Activated T-helper 17 cell treated with anti-CD3 and anti-CD28 coated beads, Interleukin-2, amount 50 U/mL, for 72 hours (primary cell): Measurements from ENCODE around the gene EDNRB. TPM values are rescaled to one million over a fixed set of nuclear protein-coding genes. Genes with fewer than 3 reads are reported as not detected.

ENCODE experiments used
- ATAC-seq: fragments of 150-1000 bp; cut with Tn5 transposase; replicated peaks from 2 replicates; pipeline ENCODE4 v1.10.0; 2021; ENCODE audit warnings: mild to moderate bottlenecking, moderate library complexity
- H3K27ac Mint-ChIP-seq: one replicate; pipeline ENCODE4 v1.8.0; 2022; ENCODE audit warnings: mixed read lengths
- H3K27me3 Mint-ChIP-seq: one replicate; pipeline ENCODE4 v1.8.0; 2022; ENCODE audit warnings: mixed read lengths
- H3K36me3 Mint-ChIP-seq: one replicate; pipeline ENCODE4 v1.8.0; 2022; ENCODE audit warnings: low read depth, mild to moderate bottlenecking, mixed read lengths
- H3K4me1 Mint-ChIP-seq: one replicate; pipeline ENCODE4 v1.8.0; 2022; ENCODE audit warnings: mixed read lengths
- H3K4me3 Mint-ChIP-seq: one replicate; pipeline ENCODE4 v1.8.0; 2022; ENCODE audit warnings: mild to moderate bottlenecking, mixed read lengths
- H3K9me3 Mint-ChIP-seq: one replicate; pipeline ENCODE4 v1.8.0; 2022; ENCODE audit warnings: mixed read lengths
- total RNA-seq, 2 donors: library from RNA; stranded (reverse); gene quantifications; one replicate each; pipeline ENCODE4 v1.2.3, GENCODE V29; 2022

The EDNRB gene
- total RNA-seq, 2 donors from 2014 or later = not detected

DNA sequence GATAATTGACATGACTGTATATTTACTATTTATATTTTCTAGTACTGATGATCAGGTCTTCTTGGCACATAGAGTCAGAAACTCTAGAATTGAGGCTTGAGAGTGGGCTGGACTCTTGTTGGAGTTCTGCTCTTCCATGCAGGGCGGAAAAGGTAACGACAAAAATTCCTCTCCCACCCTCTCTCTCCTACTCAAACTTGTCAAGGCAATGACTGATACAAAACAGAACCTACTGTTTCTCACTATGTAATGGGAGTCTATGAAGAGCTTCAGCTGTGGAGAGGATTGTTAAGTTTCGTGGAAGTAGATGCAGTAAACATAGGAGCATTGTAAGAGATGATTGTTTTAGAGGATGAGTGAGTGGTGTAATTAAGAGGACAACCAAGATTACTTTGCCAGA, 8.8 kb downstream of the EDNRB start:
- no peaks in the 10 kb centered on the region for H3K9me3 Mint-ChIP-seq
- no peak overlapping the region for H3K4me3 Mint-ChIP-seq
- no peak for ATAC-seq
- H3K27ac Mint-ChIP-seq = no peak overlapping the region
- no peaks in the 10 kb centered on the region for H3K27me3 Mint-ChIP-seq
- no peaks in the 10 kb centered on the region for H3K4me1 Mint-ChIP-seq
- H3K36me3 Mint-ChIP-seq = no peaks in the 10 kb centered on the region

DNA sequence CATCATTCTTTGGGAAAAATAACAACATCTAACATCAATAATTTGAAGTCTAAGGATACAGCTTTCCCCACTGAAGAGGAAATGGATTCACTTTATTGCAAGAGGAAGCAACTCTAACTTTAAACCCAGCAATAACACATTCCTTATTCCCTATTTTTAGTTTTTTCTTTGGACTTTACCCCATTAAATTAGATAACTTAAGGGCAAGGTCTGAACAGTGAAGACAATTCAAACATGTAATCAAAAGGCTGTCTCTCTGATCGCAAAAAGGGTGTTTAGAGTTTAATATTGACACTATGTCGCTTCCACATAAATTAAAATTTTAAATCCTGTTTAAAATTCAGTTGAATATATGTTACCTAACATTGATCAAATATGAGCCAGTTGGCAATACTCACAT, 10.1 kb downstream of the EDNRB start:
- Mint-ChIP-seq H3K9me3 (peaks cover 4% of the 10 kb centered on the region), H3K27me3 (no peaks in the 10 kb centered on the region), H3K4me1 (no peaks in the 10 kb centered on the region), H3K27ac (no peak overlapping the region), H3K36me3 (no peaks in the 10 kb centered on the region), H3K4me3 (no peak overlapping the region)
- no peak for ATAC-seq

DNA sequence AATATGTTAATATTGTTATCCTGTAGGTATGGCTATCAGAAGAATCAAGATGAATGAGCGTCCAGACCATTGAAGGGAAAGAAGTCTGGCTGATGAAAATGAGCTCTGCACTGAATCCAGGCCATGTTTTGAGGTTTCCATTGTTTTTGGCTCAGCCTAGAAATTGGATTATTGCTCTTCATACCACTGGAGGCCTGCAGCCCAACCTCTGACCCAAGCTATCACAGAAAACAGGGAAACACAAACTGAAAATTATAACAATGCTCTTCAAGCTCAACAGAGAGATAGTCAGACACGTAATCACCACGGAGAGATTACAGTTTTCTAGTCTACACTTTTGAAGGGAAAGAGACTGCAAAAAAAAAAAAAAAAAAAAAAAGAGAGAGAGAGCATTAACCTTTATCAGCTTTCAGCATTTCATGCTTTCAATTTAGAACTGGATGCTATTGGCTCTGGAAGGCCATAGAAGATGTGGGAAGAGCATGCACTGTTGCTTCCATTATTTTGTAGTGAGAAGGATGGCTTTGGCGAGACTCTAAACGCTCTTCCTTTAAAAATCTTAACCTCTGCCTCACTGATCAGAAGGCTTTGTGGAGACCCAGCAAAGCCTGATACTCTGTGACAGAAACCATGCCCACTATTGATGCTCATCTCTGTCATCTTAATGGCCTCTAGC, 10.8 kb downstream of the EDNRB start:
- H3K27me3 Mint-ChIP-seq = peaks cover 1% of the 10 kb centered on the region
- no peaks in the 10 kb centered on the region for H3K36me3 Mint-ChIP-seq
- no peak overlapping the region for H3K4me3 Mint-ChIP-seq
- ATAC-seq = no peak
- peaks cover 5% of the 10 kb centered on the region for H3K9me3 Mint-ChIP-seq
- H3K27ac Mint-ChIP-seq = no peak overlapping the region
- H3K4me1 Mint-ChIP-seq = no peaks in the 10 kb centered on the region

DNA sequence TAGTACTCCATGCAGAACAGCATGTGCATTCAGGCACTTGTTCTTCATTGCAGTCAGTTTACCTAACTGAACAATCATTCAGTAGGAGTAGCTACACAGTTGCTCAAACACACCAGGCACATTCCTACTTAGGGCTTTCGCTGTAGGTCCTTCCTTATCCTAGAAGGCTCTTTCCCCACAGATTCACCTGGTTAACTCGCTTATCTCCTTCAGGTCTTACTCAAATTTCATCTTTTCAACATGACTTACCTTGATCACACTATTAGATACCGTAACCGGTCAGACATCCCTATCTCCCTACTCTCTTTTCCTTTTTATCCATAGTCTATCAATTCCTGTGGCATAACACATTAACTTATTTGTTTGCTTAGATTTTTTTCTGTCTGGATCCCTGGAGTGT, 14.6 kb downstream of the EDNRB start:
- H3K27me3 Mint-ChIP-seq = peaks cover 3% of the 10 kb centered on the region
- H3K27ac Mint-ChIP-seq = no peak overlapping the region
- ATAC-seq = no peak
- no peak overlapping the region for H3K4me3 Mint-ChIP-seq
- H3K9me3 Mint-ChIP-seq = peaks cover 11% of the 10 kb centered on the region
- no peaks in the 10 kb centered on the region for H3K4me1 Mint-ChIP-seq
- H3K36me3 Mint-ChIP-seq = no peaks in the 10 kb centered on the region

DNA sequence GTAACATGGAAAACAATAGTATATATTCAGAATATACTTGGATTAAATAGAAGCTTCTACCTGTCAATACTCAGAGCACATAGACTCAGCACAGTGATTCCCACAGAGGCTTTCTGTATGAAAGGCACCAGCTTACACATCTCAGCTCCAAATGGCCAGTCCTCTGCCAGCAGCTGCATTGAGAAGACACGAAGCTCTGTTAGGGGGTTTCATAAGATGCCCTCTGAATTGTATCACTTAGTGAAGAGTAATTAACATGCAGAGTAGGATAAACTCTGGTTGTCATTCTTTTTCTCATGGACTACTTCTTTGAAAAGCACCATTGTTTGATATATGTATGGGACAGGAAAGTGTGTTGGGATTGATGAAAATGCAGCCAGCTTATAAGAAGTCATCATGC, 15.2 kb downstream of the EDNRB start:
- Mint-ChIP-seq H3K4me3 (no peak overlapping the region), H3K27ac (no peak overlapping the region), H3K36me3 (no peaks in the 10 kb centered on the region), H3K9me3 (peaks cover 11% of the 10 kb centered on the region), H3K27me3 (peaks cover 3% of the 10 kb centered on the region), H3K4me1 (no peaks in the 10 kb centered on the region)
- ATAC-seq = no peak

DNA sequence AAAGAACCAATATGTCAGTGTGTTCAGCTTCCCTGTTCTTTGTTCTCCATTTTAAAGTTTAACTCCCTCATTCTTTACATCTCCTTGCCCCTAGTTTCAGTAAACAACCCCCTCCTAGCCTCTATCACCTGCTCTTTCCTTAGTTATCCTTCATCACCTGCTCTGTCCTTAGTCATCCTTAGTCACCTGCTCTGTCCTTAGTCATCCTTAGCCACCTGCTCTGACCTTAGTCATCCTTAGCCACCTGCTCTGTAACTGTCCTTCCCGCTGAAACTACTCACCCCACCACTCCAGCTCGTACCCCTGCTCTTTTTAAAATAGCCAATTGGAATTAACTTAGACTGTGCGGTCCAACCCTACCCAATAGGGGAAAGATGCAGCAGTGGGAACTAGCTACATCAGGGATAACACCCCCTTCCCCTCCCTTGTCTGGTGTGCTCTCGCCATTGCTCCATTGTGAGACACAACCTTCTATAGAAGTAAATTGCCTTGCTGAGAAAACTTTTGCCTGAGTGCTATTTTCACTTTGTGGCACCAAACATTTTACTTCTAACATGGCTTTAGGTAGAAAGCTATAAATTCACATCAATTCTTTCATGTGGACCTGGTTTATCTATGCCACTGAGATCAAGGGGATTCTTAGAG, 16.2 kb downstream of the EDNRB start:
- H3K4me1 Mint-ChIP-seq = no peaks in the 10 kb centered on the region
- peaks cover 11% of the 10 kb centered on the region for H3K9me3 Mint-ChIP-seq
- H3K27ac Mint-ChIP-seq = no peak overlapping the region
- no peaks in the 10 kb centered on the region for H3K36me3 Mint-ChIP-seq
- H3K4me3 Mint-ChIP-seq = no peak overlapping the region
- H3K27me3 Mint-ChIP-seq = peaks cover 3% of the 10 kb centered on the region
- peak; percentile 80 for ATAC-seq

DNA sequence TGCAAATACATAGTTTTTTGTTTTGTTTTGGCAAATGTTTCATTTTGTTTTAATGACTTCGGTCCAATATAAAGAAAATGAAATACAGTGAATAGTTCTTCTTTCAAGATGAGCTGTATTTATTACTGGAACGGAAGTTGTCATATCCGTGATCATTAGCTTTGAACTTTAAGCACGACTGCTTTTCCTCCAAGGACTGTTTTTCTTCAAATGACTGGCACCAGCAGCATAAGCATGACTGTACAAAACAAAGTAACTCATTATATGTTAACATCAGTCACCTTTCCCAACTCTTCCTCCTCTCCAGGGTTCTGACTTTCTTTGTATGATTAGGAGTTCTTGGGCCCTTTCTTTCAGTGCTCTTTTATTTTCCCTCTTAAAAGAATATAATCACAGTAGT, 20.5 kb downstream of the EDNRB start:
- Mint-ChIP-seq H3K36me3 (no peaks in the 10 kb centered on the region), H3K9me3 (peaks cover 11% of the 10 kb centered on the region), H3K27me3 (peaks cover 6% of the 10 kb centered on the region), H3K4me3 (no peak overlapping the region), H3K4me1 (no peaks in the 10 kb centered on the region), H3K27ac (no peak overlapping the region)
- peak; percentile 24 for ATAC-seq

DNA sequence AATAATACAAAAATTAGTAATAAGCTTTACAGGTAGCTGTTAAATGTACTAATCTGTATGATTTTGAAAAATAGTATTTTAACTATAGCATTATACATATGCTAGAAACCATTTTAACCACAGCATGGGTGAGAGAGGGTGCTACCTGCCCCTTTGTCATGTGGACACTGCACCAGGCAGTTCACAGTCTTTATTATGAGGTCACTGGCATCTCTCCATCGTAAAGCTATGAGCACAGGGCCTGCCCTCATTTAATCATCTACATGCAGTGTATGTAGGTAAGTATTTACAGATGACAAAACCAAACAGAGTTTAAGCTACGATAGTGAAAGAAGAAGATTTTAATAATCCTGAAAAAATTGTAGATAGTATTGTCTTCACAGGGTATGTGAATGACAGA, 21.7 kb downstream of the EDNRB start:
- Mint-ChIP-seq H3K36me3 (no peaks in the 10 kb centered on the region), H3K9me3 (peaks cover 4% of the 10 kb centered on the region), H3K4me3 (no peak overlapping the region), H3K27ac (no peak overlapping the region), H3K4me1 (no peaks in the 10 kb centered on the region), H3K27me3 (peaks cover 4% of the 10 kb centered on the region)
- ATAC-seq = no peak

DNA sequence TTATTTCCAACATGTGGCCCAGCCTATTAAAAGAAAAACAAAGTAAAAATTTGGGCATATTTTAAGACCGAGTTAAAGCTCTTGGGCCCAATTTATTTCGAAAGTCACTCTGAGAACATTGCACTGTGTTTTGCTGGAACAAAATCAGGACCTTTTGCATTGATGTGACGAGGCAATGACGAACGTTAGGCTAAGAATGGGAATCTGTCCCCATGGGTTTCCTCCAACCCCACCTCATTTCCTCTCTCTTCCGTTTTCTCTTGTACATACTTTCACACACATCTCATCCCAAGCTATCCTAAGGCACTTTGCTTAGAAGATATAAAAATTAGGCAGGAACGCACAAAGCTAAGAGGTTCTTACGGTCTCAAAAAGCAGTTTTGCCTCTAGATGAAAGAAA, 22.1 kb downstream of the EDNRB start:
- no peaks in the 10 kb centered on the region for H3K36me3 Mint-ChIP-seq
- H3K4me3 Mint-ChIP-seq = no peak overlapping the region
- peaks cover 4% of the 10 kb centered on the region for H3K9me3 Mint-ChIP-seq
- H3K27me3 Mint-ChIP-seq = peaks cover 4% of the 10 kb centered on the region
- ATAC-seq = no peak
- no peak overlapping the region for H3K27ac Mint-ChIP-seq
- no peaks in the 10 kb centered on the region for H3K4me1 Mint-ChIP-seq

DNA sequence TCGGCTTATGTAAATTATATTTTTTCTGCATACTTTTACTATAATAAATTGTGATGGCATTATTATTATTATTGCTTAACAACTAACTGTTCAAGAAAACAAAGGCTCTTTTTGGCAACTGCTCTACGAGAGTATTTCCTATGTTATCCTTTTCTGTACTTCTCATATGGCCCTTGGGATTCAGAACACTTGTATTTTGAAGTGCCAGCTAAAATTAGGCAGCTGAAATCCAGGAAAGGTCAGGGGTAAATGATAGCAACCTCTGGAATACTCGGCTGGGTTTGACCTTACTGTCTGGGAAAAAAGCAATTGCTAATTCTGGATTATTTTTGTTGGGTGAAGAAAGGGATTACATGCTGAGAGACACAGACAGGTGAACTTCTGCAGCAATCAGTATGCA, 23.9 kb downstream of the EDNRB start:
- Mint-ChIP-seq H3K4me3 (no peak overlapping the region), H3K36me3 (no peaks in the 10 kb centered on the region), H3K27ac (no peak overlapping the region), H3K4me1 (no peaks in the 10 kb centered on the region), H3K27me3 (peaks cover 4% of the 10 kb centered on the region), H3K9me3 (peaks cover 4% of the 10 kb centered on the region)
- ATAC-seq = no peak

DNA sequence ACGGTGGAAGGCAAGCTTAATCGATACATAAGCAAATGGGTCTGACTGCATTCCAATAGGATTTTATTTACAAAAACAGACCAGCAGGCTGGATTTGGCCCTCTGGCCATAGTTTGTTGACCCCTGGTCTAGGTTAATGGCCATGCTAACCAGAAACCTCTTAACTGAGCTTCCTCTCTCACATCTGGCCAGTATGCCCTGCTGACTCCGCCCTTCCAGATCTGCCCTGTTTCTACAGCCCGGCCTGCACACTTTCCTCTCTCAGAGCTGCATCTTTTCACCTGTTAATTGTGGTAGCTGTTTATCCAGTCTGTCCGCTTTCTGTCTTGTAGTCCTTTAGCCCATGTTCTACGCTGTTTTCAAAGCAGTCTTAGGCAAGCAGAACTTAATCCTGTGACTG, 25.6 kb downstream of the EDNRB start:
- Mint-ChIP-seq H3K4me1 (no peaks in the 10 kb centered on the region), H3K4me3 (no peak overlapping the region), H3K27me3 (peaks cover 4% of the 10 kb centered on the region), H3K27ac (no peak overlapping the region), H3K36me3 (no peaks in the 10 kb centered on the region), H3K9me3 (peaks cover 4% of the 10 kb centered on the region)
- ATAC-seq = no peak

DNA sequence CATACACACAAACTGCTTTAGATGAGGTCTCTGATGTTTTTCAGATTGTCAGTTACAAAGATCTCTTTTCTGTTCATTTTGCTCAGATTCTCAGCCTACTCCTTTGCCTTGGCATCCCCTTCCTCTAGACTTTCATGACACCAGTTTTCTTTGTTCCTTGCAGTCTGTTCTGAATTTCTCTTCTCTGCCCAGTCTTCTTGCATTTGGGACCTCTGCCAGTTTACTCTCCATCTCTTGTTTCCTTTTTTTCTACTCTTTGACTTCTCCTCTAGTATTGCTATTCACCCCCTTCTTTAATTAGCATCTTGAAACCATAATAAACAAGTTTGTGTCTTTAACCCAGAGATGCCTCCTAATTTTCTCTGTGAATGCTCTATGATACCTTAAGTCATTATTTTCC, 26.1 kb downstream of the EDNRB start:
- ATAC-seq = no peak
- H3K4me1 Mint-ChIP-seq = no peaks in the 10 kb centered on the region
- H3K27ac Mint-ChIP-seq = no peak overlapping the region
- H3K9me3 Mint-ChIP-seq = peaks cover 4% of the 10 kb centered on the region
- H3K4me3 Mint-ChIP-seq = no peak overlapping the region
- H3K27me3 Mint-ChIP-seq = peaks cover 4% of the 10 kb centered on the region
- H3K36me3 Mint-ChIP-seq = no peaks in the 10 kb centered on the region

DNA sequence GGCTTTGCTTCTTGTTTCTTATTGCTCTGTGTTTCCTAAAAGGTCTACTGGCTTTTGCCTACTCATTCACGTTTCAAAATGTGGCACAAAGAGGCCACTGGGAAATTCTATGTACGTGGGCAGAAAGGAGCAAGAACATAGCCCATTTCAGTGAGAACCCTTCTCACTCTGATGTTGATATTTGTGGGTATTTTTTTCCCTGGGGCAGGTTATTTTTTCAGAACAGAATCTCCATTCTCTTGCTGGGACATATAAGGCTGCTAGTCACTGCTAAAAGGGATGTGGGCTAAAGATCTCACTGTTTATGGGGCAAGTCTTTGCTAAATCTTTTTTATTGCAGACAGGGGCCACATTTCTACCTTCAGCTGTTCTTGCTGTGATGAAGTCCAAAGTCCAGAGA, 27.1 kb downstream of the EDNRB start:
- Mint-ChIP-seq H3K27me3 (peaks cover 10% of the 10 kb centered on the region), H3K4me3 (no peak overlapping the region), H3K4me1 (no peaks in the 10 kb centered on the region), H3K36me3 (no peaks in the 10 kb centered on the region), H3K27ac (no peak overlapping the region), H3K9me3 (peaks cover 4% of the 10 kb centered on the region)
- no peak for ATAC-seq

DNA sequence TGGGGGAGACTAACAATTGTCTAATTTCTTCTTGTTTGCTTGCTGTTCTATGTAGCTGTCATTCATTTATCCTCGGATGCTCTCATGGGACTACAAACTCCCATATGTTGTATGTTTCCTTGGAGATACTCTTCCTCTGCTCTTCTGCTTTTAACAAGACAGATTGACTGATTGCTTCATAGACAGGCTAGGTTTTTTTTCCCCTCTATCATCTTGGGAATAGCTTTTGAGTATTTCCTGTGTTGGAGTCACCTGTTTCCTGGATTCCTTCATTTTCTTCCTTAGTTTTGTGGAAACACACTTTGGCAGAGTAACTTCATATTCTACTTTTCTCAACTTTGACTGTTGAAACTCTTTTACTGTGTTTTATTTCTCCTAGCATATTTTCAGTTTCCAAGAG, 27.6 kb downstream of the EDNRB start:
- ATAC-seq = no peak
- H3K9me3 Mint-ChIP-seq = peaks cover 4% of the 10 kb centered on the region
- no peak overlapping the region for H3K4me3 Mint-ChIP-seq
- H3K27ac Mint-ChIP-seq = no peak overlapping the region
- no peaks in the 10 kb centered on the region for H3K4me1 Mint-ChIP-seq
- no peaks in the 10 kb centered on the region for H3K36me3 Mint-ChIP-seq
- H3K27me3 Mint-ChIP-seq = peaks cover 15% of the 10 kb centered on the region

DNA sequence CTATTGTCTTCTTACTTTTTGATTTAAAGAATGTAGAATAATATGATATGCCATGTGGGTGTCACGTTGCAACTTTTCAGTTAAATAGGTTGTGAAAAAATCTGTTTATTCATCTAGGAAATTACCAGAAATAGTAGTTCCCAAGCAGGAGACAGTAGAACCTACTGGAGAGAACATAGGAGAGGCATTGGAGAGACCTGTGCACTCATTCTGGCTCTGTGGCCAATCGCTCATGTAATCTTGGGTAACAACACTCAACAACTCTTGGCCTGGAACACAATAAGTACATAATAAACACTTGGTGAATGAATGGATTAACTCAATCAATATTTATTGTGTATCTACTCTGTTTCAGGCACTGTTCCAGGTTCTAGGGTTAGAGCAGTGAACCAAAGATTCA, 35.3 kb downstream of the EDNRB start:
- H3K4me1 Mint-ChIP-seq = no peaks in the 10 kb centered on the region
- no peak overlapping the region for H3K27ac Mint-ChIP-seq
- ATAC-seq = no peak

More for the DNA sequence above, 35.3 kb downstream of the EDNRB start:
- Mint-ChIP-seq H3K9me3 (no peaks in the 10 kb centered on the region), H3K36me3 (no peaks in the 10 kb centered on the region), H3K4me3 (no peak overlapping the region), H3K27me3 (peaks cover 14% of the 10 kb centered on the region)
